HepG2 (cell line): ENCODE results near the gene STX7. TPM values are rescaled to one million over a fixed set of nuclear protein-coding genes. Genes with fewer than 3 reads are reported as not detected.

Experiments
- AGO2 ChIP-seq: fragments of 200-400 bp; formaldehyde crosslinking; optimal IDR thresholded peaks from 2 replicates; pipeline ENCODE3; 2017; ENCODE audit warnings: mild to moderate bottlenecking, low read depth, low read length, moderate library complexity
- ASH2L ChIP-seq: fragments of 300-600, 200-600 bp; sonication (generic); IDR thresholded peaks from 2 replicates; pipeline ENCODE4 v1.7.0; 2017; ENCODE audit warnings: low read depth, mild to moderate bottlenecking, moderate library complexity, mixed read lengths, low read length; ENCODE audit not compliant: insufficient read length
- ATF7 ChIP-seq, 2 experiments: fragments of 450-650 bp in 1 of 2; sonication (generic) in 1 of 2; formaldehyde crosslinking in 1 of 2; IDR thresholded peaks; 2 replicates each; pipeline versions ENCODE4 v1.4.0 to v1.6.1; 2016 to 2020; ENCODE audit warnings: antibody characterized with exemption in 1 of 2, mild to moderate bottlenecking in 1 of 2, missing genetic modification reagents in 1 of 2
- CBX2 ChIP-seq, 2 experiments: fragments of 200-600 bp in 1 of 2; sonication (generic); formaldehyde crosslinking in 1 of 2; IDR thresholded peaks; 2 replicates each; pipeline versions ENCODE4 v1.7.0 to v1.8.1; 2018 to 2022; ENCODE audit warnings: low read depth in 2 of 2, low read length in 1 of 2, mild to moderate bottlenecking in 1 of 2, missing genetic modification reagents in 1 of 2
- FOXA1 ChIP-seq, 2 experiments: fragments of 450-650 bp in 1 of 2; sonication (generic) in 1 of 2; formaldehyde crosslinking in 1 of 2; IDR thresholded peaks; 2 replicates each; pipeline versions ENCODE4 v1.4.0 to v1.6.1; 2016 to 2020; ENCODE audit warnings: missing genetic modification reagents in 1 of 2
- MEIS1 ChIP-seq: sonication (generic); formaldehyde crosslinking; IDR thresholded peaks from 2 replicates; pipeline ENCODE4 v1.9.0; 2021; ENCODE audit warnings: mild to moderate bottlenecking, missing genetic modification reagents, moderate library complexity, borderline replicate concordance
- MIER3 ChIP-seq: IDR thresholded peaks from 2 replicates; pipeline ENCODE4 v1.6.1; 2016; ENCODE audit warnings: missing compliant biosample characterization, borderline replicate concordance
- MXD4 ChIP-seq: IDR thresholded peaks from 2 replicates; pipeline ENCODE4 v1.6.1; 2016; ENCODE audit warnings: mild to moderate bottlenecking, missing biosample characterization, missing genetic modification reagents
- PATZ1 ChIP-seq: sonication (generic); formaldehyde crosslinking; IDR thresholded peaks from 2 replicates; pipeline ENCODE4 v1.4.0; 2020; ENCODE audit warnings: missing genetic modification reagents
- POGZ ChIP-seq: sonication (generic); formaldehyde crosslinking; IDR thresholded peaks from 2 replicates; pipeline ENCODE4 v1.4.0; 2020; ENCODE audit warnings: mild to moderate bottlenecking, missing genetic modification reagents
- RXRB ChIP-seq: IDR thresholded peaks from 2 replicates; pipeline ENCODE4 v1.6.1; 2016; ENCODE audit warnings: borderline replicate concordance, missing genetic modification reagents, missing compliant biosample characterization
- SMYD3 ChIP-seq: sonication (generic); formaldehyde crosslinking; IDR thresholded peaks from 2 replicates; pipeline ENCODE4 v1.8.1; 2023; ENCODE audit warnings: mild to moderate bottlenecking, missing genetic modification reagents
- XBP1 ChIP-seq: sonication (generic); formaldehyde crosslinking; IDR thresholded peaks from 2 replicates; pipeline ENCODE4 v1.5.0; 2020; ENCODE audit warnings: missing genetic modification reagents
- ZFP36L1 ChIP-seq: sonication (generic); formaldehyde crosslinking; IDR thresholded peaks from 2 replicates; pipeline ENCODE4 v1.8.0; 2022; ENCODE audit warnings: mild to moderate bottlenecking, missing genetic modification reagents, moderate library complexity
- ZNF232 ChIP-seq: sonication (generic); formaldehyde crosslinking; IDR thresholded peaks from 2 replicates; pipeline ENCODE4 v1.4.0; 2020; ENCODE audit warnings: missing genetic modification reagents, borderline replicate concordance
- ZNF552 ChIP-seq: sonication (generic); formaldehyde crosslinking; IDR thresholded peaks from 2 replicates; pipeline ENCODE4 v1.9.0; 2022; ENCODE audit warnings: missing genetic modification reagents, mild to moderate bottlenecking, borderline replicate concordance
- ZNF558 ChIP-seq: sonication (generic); formaldehyde crosslinking; IDR thresholded peaks from 2 replicates; pipeline ENCODE4 v1.9.0; 2022; ENCODE audit warnings: mild to moderate bottlenecking, missing genetic modification reagents, borderline replicate concordance
- ZNF598 ChIP-seq: sonication (generic); formaldehyde crosslinking; IDR thresholded peaks from 2 replicates; pipeline ENCODE4 v1.5.1; 2020; ENCODE audit warnings: mild to moderate bottlenecking, missing genetic modification reagents, borderline replicate concordance
- ZNF776 ChIP-seq: sonication (generic); formaldehyde crosslinking; IDR thresholded peaks from 2 replicates; pipeline ENCODE4 v1.4.0; 2020; ENCODE audit warnings: mild to moderate bottlenecking, missing genetic modification reagents
- ZNF790 ChIP-seq: sonication (generic); formaldehyde crosslinking; IDR thresholded peaks from 2 replicates; pipeline ENCODE4 v1.8.0; 2022; ENCODE audit warnings: missing genetic modification reagents, mild to moderate bottlenecking, borderline replicate concordance
- ZNF841 ChIP-seq: sonication (generic); formaldehyde crosslinking; IDR thresholded peaks from 2 replicates; pipeline ENCODE4 v1.8.1; 2023; ENCODE audit warnings: missing genetic modification reagents, borderline replicate concordance
- ZSCAN31 ChIP-seq: sonication (generic); formaldehyde crosslinking; IDR thresholded peaks from 2 replicates; pipeline ENCODE4 v1.5.0; 2020; ENCODE audit warnings: low read depth, mild to moderate bottlenecking, missing genetic modification reagents
- polyA plus RNA-seq, 8 experiments: library from polyadenylated mRNA; depleted of rRNA in 3 of 8; stranded (reverse) in 7 of 8; unstranded in 1 of 8; fragments of >200 nt; fragmentation: Illumina TruSeq in 4 of 8; extraction: Trizol in 4 of 8; gene quantifications; 2 replicates each; pipeline versions ENCODE4 v1.2.1 to v1.2.3, GENCODE V29; 2011 to 2016; ENCODE audit warnings: low read depth in 4 of 8, missing spikeins in 1 of 8, mixed read lengths in 1 of 8; ENCODE audit not compliant: insufficient read depth in 1 of 8
- total RNA-seq, 5 experiments: library from RNA; depleted of rRNA; stranded (reverse); fragments of >200 nt; fragmentation: Illumina TruSeq; extraction: Trizol; gene quantifications; 2 replicates each; pipeline ENCODE4 v1.2.3, GENCODE V29; 2016; ENCODE audit warnings: low read depth in 1 of 5
- TF ChIP-seq, protein P1 (sequence below): sonication (generic); formaldehyde crosslinking; IDR thresholded peaks from 2 replicates; pipeline ENCODE4 v1.4.0; 2020; ENCODE audit warnings: missing genetic modification reagents

Gene STX7
- total and polyA plus RNA-seq, 2 of the 13 experiments (the other 11 are each of a cell fraction or from before 2014, with no cell fraction given) = 28.0 to 34.7 TPM

DNA sequence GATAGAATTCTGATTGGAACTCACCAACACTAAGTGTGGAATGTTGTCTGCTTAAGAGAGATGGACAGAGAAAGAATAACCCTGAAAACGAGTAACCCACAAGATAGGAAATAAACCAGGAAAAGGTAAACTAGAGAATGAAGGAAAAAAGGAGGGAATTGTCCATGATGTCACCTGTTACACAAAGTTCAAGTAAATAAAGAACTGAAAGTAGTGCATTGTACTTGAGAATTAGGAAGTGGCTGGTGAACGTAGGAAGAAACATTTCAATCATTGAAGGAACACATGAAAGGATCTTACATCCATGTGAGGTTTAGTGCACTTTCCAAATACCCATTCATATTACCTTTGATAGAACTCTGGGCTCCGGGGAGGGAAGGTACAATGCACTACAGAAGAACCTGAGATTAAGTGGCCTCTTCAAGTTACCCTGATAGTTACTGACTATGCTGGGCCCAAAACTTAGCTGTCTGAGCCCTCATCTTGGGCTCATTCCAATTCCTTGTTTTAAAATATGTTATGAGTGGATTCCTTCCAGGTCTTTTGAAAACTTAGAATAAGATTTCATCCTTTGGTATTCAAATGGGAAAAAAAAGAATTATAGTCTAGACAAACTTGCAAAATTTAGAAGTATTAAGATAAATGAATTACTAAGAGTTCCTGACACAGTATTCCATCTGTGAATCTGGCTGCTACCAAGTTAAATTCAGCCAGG, 1.1 kb upstream of the STX7 start (continued):
- TF ChIP-seq CBX2 (IDR thresholded peaks at IDR 0.05; ENCODE audit: low read depth, low read length) (no peak), CBX2 (CRISPR knock-in tag; IDR thresholded peaks at IDR 0.05; ENCODE audit: low read depth) (0 out of 2 replicates have a peak, but pooled peaks have one; percentile 44), MEIS1 (no peak), ZFP36L1 (CRISPR knock-in tag) (peak; percentile 51; the same call in 1 of the 2 replicates), ZNF552 (CRISPR knock-in tag) (no peak), MIER3 (CRISPR knock-in tag) (no peak), ZSCAN31 (CRISPR knock-in tag) (no peak), ZNF558 (CRISPR knock-in tag) (no peak), ZNF776 (no peak), XBP1 (CRISPR knock-in tag) (no peak), AGO2 (no peak), ASH2L (no peak), SMYD3 (no peak), ZNF232 (CRISPR knock-in tag) (no peak), FOXA1 (IDR thresholded peaks at IDR 0.05) (no peak), FOXA1 (CRISPR knock-in tag; IDR thresholded peaks at IDR 0.05) (peak; percentile 78), POGZ (CRISPR knock-in tag) (no peak), ZNF790 (CRISPR knock-in tag) (no peak), PATZ1 (CRISPR knock-in tag) (no peak), ZNF841 (CRISPR knock-in tag) (no peak), RXRB (CRISPR knock-in tag) (no peak), ATF7 (IDR thresholded peaks at IDR 0.05) (peak; percentile 84), ATF7 (CRISPR knock-in tag; IDR thresholded peaks at IDR 0.05) (no peak; the same call in 1 of the 2 replicates), MXD4 (no peak), ZNF598 (CRISPR knock-in tag) (no peak)
- TF ChIP-seq, protein P1, sequence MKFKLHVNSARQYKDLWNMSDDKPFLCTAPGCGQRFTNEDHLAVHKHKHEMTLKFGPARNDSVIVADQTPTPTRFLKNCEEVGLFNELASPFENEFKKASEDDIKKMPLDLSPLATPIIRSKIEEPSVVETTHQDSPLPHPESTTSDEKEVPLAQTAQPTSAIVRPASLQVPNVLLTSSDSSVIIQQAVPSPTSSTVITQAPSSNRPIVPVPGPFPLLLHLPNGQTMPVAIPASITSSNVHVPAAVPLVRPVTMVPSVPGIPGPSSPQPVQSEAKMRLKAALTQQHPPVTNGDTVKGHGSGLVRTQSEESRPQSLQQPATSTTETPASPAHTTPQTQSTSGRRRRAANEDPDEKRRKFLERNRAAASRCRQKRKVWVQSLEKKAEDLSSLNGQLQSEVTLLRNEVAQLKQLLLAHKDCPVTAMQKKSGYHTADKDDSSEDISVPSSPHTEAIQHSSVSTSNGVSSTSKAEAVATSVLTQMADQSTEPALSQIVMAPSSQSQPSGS = 0 out of 2 replicates have a peak, but pooled peaks have one; percentile 22
